ENCODE measurements around the gene CHSY1. TPM values are rescaled to one million over a fixed set of nuclear protein-coding genes. Genes with fewer than 3 reads are reported as not detected.

Gene CHSY1
- total and polyA plus RNA-seq, 12 donors: 14.8 to 82.5 (median 34.2) TPM

DNA sequence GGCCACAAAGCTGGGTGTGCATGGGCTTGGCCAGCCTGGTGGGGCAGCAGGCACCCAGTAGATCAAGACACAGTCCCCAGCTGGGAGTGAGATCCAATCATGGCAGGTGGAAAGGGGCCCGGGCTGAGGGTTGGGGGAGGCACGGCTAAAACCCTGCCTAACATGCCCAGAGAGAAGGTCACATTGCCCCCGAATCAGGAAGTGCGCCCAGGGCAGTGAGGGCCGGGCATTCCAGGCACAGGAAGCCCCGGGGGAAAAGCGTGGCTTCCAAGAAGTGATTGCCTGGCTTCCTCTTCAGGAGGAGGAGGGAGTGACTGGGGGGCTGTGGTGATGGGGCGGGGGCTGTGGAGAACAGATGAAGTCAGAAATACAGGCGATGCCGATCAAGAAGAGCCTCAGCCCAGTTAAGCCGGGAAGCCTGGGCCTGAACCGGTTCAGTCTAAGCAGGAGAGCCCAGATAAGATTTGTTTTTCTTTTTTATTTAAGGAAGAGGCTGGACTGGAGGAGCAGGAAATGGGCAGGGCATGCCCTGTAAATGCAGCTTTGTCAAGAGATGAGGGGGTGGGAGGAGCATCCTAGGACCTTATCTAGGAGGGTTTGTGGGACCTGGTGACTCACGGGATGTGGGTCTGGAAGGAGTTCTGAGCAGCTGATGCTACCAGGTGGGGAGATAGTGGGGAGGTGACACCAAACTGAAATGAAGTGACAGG is 83.9 kb downstream of the CHSY1 start:
- H3K4me1 ChIP-seq (replicated peaks in 1 of 2): peaks cover 0 to 36% of the 10 kb centered on the region in 2 donors
- 52 to 60% (median 53%) methylated on average over 10 to 13 of the region's 13 CpGs for WGBS, 4 donors
- DNase-seq: peak; percentile 58 to 80 (median 73)
- peak overlapping the region in 1 of 4 donors; percentile 12 for H3K4me3 ChIP-seq
- no peaks in the 10 kb centered on the region for H3K27me3 ChIP-seq
- intact Hi-C loops (cut with DNase I): no loop called here
- no peaks in the 10 kb centered on the region for H3K9me3 ChIP-seq (replicated peaks in 1 of 3)
- TF ChIP-seq, protein P1, sequence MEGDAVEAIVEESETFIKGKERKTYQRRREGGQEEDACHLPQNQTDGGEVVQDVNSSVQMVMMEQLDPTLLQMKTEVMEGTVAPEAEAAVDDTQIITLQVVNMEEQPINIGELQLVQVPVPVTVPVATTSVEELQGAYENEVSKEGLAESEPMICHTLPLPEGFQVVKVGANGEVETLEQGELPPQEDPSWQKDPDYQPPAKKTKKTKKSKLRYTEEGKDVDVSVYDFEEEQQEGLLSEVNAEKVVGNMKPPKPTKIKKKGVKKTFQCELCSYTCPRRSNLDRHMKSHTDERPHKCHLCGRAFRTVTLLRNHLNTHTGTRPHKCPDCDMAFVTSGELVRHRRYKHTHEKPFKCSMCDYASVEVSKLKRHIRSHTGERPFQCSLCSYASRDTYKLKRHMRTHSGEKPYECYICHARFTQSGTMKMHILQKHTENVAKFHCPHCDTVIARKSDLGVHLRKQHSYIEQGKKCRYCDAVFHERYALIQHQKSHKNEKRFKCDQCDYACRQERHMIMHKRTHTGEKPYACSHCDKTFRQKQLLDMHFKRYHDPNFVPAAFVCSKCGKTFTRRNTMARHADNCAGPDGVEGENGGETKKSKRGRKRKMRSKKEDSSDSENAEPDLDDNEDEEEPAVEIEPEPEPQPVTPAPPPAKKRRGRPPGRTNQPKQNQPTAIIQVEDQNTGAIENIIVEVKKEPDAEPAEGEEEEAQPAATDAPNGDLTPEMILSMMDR (IDR thresholded peaks at IDR 0.05): no peak
- peak in 1 of 2 donors; percentile 12 for TF ChIP-seq POLR2A (IDR thresholded peaks at IDR 0.05)
- peak overlapping the region; percentile 36 to 90 (median 63) for H3K27ac ChIP-seq
- no peaks in the 10 kb centered on the region for H3K36me3 ChIP-seq (replicated peaks in 1 of 2)

DNA sequence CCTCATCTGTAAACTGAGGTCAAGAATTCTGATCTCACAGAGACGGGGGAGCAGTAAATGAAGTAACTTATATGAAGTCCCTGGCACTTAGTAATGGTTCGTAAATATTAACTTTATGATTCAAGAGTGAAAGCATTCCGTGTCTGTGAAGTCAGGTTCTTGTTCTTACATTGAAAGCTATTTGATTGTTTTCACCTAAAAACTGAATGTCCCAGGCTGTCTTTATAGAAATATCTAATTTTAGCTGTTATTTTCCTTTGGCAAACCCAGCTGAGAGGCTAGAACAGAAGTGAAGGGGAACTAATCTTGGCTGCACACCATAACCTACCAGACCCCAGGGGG is 84.5 kb downstream of the CHSY1 start:
- H3K4me3 ChIP-seq: no peak overlapping the region
- 57 to 69% (median 65%) methylated on average over 3 of the region's 3 CpGs for WGBS, 4 donors
- intact Hi-C loops (cut with DNase I): no loop called here

DNA sequence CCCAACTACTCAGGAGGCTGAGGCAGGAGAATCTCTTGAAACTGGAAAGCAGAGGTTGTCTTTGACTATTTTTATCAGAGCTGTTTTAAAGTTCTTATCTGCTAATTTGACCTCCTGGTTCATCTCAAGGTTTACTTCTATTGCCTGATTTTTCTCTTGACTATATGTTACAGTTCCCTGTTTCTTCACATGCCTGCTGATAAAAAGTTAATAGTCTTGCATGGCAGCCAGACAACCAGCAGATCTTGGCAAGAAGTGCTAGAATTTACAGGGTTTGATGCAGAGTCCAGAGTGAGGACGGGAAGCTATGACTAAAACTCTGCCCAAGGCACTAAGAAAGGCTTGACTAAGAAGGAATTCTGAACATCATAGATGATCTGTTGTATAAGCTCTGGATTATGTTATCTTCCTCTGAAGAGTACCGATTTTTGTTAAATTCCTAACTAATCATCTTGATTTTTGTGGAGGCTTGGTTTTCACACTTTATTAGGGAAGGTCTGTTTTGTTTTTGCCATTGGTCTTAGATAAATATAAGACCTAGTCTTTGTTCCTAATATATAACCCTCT is 85.9 kb downstream of the CHSY1 start:
- H3K4me1 ChIP-seq (replicated peaks in 1 of 2): peaks cover 0 to 32% of the 10 kb centered on the region in 2 donors
- intact Hi-C loops (cut with DNase I): no loop called here
- no peaks in the 10 kb centered on the region for H3K9me3 ChIP-seq (replicated peaks in 1 of 3)
- H3K27ac ChIP-seq: peak overlapping the region in 2 of 5 donors; percentile 50 to 82
- H3K27me3 ChIP-seq: no peaks in the 10 kb centered on the region
- WGBS, 4 donors: 72 to 98% (median 95%) methylated on average over 2 of the region's 2 CpGs
- TF ChIP-seq, protein P1 (IDR thresholded peaks at IDR 0.05): no peak
- no peak for TF ChIP-seq POLR2A (IDR thresholded peaks at IDR 0.05)
- H3K36me3 ChIP-seq (replicated peaks in 1 of 2): no peaks in the 10 kb centered on the region
- H3K4me3 ChIP-seq: no peak overlapping the region
- DNase-seq: no peak

More for the DNA sequence above, 84.5 kb downstream of the CHSY1 start:
- Histone ChIP-seq H3K27me3 (no peaks in the 10 kb centered on the region), H3K36me3 (replicated peaks in 1 of 2) (no peaks in the 10 kb centered on the region), H3K27ac (peak overlapping the region; percentile 36 to 90 (median 63)), H3K9me3 (replicated peaks in 1 of 3) (no peaks in the 10 kb centered on the region), H3K4me1 (replicated peaks in 1 of 2) (peaks cover 0 to 34% of the 10 kb centered on the region in 2 donors)
- no peak for TF ChIP-seq POLR2A (IDR thresholded peaks at IDR 0.05)
- TF ChIP-seq, protein P1 (IDR thresholded peaks at IDR 0.05): no peak
- DNase-seq: no peak

DNA sequence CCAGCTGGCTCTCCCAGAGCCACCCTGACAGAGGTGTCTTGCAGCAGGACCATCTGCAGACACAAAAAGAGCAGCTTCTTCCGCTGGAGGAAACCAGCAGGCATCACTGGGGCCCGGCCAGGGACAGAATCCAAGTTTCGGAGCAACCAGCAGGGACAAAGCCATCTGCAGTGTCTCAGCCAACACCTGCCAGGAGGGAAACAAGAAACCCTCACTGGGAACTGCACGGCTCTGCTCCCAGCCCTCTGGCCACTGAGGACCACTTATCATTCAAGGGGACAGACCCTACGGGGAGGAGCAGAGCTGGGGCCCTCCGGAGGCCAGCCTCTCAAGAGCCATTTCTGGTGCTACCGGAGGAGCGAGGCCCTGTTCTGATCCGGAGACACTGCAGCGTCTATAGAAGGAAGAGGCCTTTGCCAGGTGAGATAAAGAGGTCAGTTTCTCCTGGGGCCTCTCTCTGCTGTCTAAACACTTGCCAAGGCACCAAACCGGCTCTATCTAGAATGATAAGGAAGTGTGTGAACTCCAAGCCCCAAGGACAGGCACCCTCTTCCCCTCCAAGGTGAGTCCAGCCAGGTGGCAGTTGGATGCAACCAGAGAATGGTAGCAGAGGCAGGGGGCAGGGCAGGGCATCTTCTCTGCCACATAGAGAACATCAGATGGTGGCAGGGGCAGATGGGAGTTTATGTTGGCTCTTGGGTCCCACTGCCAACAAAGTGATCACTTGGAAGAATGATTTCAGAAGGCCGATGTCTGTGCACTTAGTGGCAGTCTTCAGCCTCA is 89.0 kb downstream of the CHSY1 start:
- peaks cover 0 to 13% of the 10 kb centered on the region in 2 donors for H3K4me1 ChIP-seq (replicated peaks in 1 of 2)
- DNase-seq: peak in 2 of 7 donors; percentile 45 to 79
- H3K27me3 ChIP-seq: no peaks in the 10 kb centered on the region
- no peak overlapping the region for H3K4me3 ChIP-seq
- H3K27ac ChIP-seq: peak overlapping the region in 2 of 5 donors; percentile 17 to 27
- no peaks in the 10 kb centered on the region for H3K36me3 ChIP-seq (replicated peaks in 1 of 2)
- intact Hi-C loops (cut with DNase I): loop anchor here in 1 of 2 donors (5.0 kb wide), 1 partner anchor 51 kb away; no protein-coding TSS in a partner anchor
- TF ChIP-seq, protein P1 (IDR thresholded peaks at IDR 0.05): no peak
- TF ChIP-seq POLR2A (IDR thresholded peaks at IDR 0.05): no peak
- H3K9me3 ChIP-seq (replicated peaks in 1 of 3): no peaks in the 10 kb centered on the region
- 64 to 69% (median 65%) methylated on average over 5 to 12 of the region's 12 CpGs for WGBS, 4 donors
